Measurements from ENCODE around the gene RABGGTA. TPM values are rescaled to one million over a fixed set of nuclear protein-coding genes. Genes with fewer than 3 reads are reported as not detected.

Gene RABGGTA
- total and polyA plus RNA-seq, 9 of the 15 experiments (the other 6 are each of a cell fraction or from before 2014, with no cell fraction given) = 4.5 to 24.2 (median 15.5) TPM

DNA sequence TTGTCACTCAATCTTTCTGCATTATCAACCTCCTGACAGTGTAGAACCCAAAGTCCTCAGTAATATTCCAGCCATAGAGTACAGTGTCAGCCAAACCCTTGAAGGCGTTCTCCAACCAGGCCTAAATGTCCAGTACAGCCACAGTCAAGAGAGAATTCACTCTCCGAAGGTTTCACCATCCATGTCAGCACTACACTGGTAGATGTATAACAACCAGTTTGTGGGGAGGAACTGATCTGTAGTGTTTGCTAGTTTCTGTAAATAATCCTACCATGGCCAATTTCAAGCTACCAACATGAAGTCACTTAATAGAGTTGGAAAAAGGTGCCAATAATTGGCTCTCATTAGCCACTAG is 55.1 kb downstream of the RABGGTA start:
- Histone ChIP-seq H3K9me1 (ENCODE audit: control insufficient read depth, insufficient read depth, low read length) (no peaks in the 10 kb centered on the region), H3K9ac (ENCODE audit: insufficient read depth in 1 of 2, low read depth in 2 of 2, low read length in 2 of 2) (no peak overlapping the region), H2AFZ (ENCODE audit: low read depth, low read length) (no peak overlapping the region), H3K4me1 (replicated peaks in 1 of 2; ENCODE audit: control insufficient read depth in 2 of 2, insufficient read depth in 2 of 2, low read length in 2 of 2) (peaks cover 4 to 11% of the 10 kb centered on the region in 2 experiments; a peak in 4 of 5 replicates), H3K27ac (ENCODE audit: extremely low read depth, low read depth, low read length) (no peak overlapping the region), H3K36me3 (ENCODE audit: control insufficient read depth, insufficient read depth, low read length) (peaks cover 22% of the 10 kb centered on the region; the same call in 2 of the 3 replicates), H3K4me3 (no peak overlapping the region), H3K9me3 (replicated peaks; ENCODE audit: control insufficient read depth, insufficient read depth, low read depth, low read length) (no peaks in the 10 kb centered on the region), H3K79me2 (ENCODE audit: control insufficient read depth, insufficient read depth, low read length) (peaks cover 28% of the 10 kb centered on the region), H3K4me2 (ENCODE audit: insufficient read depth, low read length) (peak overlapping the region; percentile 95; the same call in 1 of the 2 replicates), H3K27me3 (ENCODE audit: control insufficient read depth in 2 of 2, insufficient read depth in 2 of 2, low read length in 2 of 2) (no peaks in the 10 kb centered on the region), H4K20me1 (replicated peaks; ENCODE audit: control insufficient read depth, insufficient read depth, low read length) (no peaks in the 10 kb centered on the region)
- no peak for DNase-seq (ENCODE audit: extremely low read depth in 1 of 4, low spot score in 3 of 4)
- POLR2A ChIA-PET = interaction anchor here (1.0 to 3.6 kb wide), 4 partner anchors 9 to 26 kb away, joined by 3 to 21 read pairs (median 5); partner anchors contain the start of genes TINF2 and TM9SF1
- CTCF ChIA-PET (ENCODE audit: low intra/inter-chr PET ratio) = interaction anchor here (1.3 kb wide), 1 partner anchor 80 kb away, joined by 4 read pairs; no protein-coding TSS in a partner anchor
- WGBS (ENCODE audit: insufficient coverage, low coverage, missing lambda C conversion rate) = 52% methylated on average over 2 of the region's 2 CpGs
- in situ Hi-C loops (cut with MboI) = no loop called here
- no TSS peak for BruUV-seq (replicated peaks)
- no peak for ATAC-seq
- intact Hi-C loops (cut with micrococcal nuclease) = loop anchor here (1.0 to 2.0 kb wide), 2 partner anchors 16 to 81 kb away; partner anchors contain the start of genes GMPR2 and NEDD8
- FAIRE-seq = no peak
- TF ChIP-seq TRIM28 (IDR thresholded peaks at IDR 0.05) (no peak), HNRNPH1 (optimal IDR thresholded peaks at IDR 0.05; ENCODE audit: low read depth, low read length) (no peak), ZNF592 (IDR thresholded peaks at IDR 0.05) (no peak), IRF2 (CRISPR knock-in tag; IDR thresholded peaks at IDR 0.05) (no peak), KLF1 (tag; IDR thresholded peaks at IDR 0.05) (no peak), KDM2B (CRISPR knock-in tag; IDR thresholded peaks at IDR 0.05) (no peak), HDAC1 (IDR thresholded peaks at IDR 0.05) (no peak), PHTF2 (CRISPR knock-in tag; IDR thresholded peaks at IDR 0.05) (no peak), BRF1 (IDR thresholded peaks at IDR 0.05; ENCODE audit: borderline replicate concordance, extremely low read depth, insufficient read length) (no peak), UBTF (IDR thresholded peaks at IDR 0.05; ENCODE audit: borderline replicate concordance in 1 of 2, low read depth in 2 of 2, low read length in 2 of 2) (no peak)
- TF ChIP-seq, protein P1, sequence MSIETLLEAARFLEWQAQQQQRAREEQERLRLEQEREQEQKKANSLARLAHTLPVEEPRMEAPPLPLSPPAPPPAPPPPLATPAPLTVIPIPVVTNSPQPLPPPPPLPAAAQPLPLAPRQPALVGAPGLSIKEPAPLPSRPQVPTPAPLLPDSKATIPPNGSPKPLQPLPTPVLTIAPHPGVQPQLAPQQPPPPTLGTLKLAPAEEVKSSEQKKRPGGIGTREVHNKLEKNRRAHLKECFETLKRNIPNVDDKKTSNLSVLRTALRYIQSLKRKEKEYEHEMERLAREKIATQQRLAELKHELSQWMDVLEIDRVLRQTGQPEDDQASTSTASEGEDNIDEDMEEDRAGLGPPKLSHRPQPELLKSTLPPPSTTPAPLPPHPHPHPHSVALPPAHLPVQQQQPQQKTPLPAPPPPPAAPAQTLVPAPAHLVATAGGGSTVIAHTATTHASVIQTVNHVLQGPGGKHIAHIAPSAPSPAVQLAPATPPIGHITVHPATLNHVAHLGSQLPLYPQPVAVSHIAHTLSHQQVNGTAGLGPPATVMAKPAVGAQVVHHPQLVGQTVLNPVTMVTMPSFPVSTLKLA (conservative IDR thresholded peaks at IDR 0.05) = no peak
- TF ChIP-seq, protein P2, sequence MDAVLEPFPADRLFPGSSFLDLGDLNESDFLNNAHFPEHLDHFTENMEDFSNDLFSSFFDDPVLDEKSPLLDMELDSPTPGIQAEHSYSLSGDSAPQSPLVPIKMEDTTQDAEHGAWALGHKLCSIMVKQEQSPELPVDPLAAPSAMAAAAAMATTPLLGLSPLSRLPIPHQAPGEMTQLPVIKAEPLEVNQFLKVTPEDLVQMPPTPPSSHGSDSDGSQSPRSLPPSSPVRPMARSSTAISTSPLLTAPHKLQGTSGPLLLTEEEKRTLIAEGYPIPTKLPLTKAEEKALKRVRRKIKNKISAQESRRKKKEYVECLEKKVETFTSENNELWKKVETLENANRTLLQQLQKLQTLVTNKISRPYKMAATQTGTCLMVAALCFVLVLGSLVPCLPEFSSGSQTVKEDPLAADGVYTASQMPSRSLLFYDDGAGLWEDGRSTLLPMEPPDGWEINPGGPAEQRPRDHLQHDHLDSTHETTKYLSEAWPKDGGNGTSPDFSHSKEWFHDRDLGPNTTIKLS (IDR thresholded peaks at IDR 0.05; ENCODE audit: borderline replicate concordance, low read depth) = no peak

Data from K562 (cell line).